ENCODE measurements around the gene MED25.
A peak's percentile ranks its signal among the peaks of the same experiment; 100 is the strongest.

Gene MED25

DNA sequence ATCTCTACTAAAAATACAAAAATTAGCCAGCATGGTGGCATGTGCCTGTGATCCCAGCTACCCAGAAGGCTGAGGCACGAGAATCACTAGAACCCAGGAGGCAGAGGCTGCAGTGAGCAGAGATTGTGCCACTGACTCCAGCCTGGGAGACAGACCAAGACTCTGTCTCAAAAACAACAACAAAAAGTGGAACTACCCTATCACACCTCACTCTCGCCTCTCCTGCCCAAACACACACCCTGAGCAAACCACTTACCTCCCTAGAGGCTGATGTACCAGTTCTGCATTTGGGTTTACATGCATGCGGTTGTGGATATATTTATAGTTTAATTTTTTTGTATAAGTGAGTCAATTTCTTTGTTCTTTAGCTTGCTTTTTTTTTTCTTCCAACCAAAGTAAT lies 25.2 kb downstream of the MED25 start:
- no peaks in the 10 kb centered on the region for H3K27me3 ChIP-seq (ENCODE audit: insufficient read depth, poor library complexity, severe bottlenecking)
- H3K4me3 ChIP-seq (replicated peaks; ENCODE audit: insufficient read depth, low read length): no peak overlapping the region
- peak in 1 of 2 experiments; percentile 48 for DNase-seq (ENCODE audit: low read depth in 1 of 2, low spot score in 1 of 2)
- 0 out of 2 replicates have a peak overlapping the region, but pooled peaks have one; percentile 15 for H3K27ac ChIP-seq (replicated peaks)
- TF ChIP-seq SPI1 (IDR thresholded peaks at IDR 0.05; ENCODE audit: borderline replicate concordance, low read depth): peak; percentile 20; the same call in 1 of the 2 replicates
- TF ChIP-seq POLR2AphosphoS5 (IDR thresholded peaks at IDR 0.05; ENCODE audit: low read depth): no peak

DNA sequence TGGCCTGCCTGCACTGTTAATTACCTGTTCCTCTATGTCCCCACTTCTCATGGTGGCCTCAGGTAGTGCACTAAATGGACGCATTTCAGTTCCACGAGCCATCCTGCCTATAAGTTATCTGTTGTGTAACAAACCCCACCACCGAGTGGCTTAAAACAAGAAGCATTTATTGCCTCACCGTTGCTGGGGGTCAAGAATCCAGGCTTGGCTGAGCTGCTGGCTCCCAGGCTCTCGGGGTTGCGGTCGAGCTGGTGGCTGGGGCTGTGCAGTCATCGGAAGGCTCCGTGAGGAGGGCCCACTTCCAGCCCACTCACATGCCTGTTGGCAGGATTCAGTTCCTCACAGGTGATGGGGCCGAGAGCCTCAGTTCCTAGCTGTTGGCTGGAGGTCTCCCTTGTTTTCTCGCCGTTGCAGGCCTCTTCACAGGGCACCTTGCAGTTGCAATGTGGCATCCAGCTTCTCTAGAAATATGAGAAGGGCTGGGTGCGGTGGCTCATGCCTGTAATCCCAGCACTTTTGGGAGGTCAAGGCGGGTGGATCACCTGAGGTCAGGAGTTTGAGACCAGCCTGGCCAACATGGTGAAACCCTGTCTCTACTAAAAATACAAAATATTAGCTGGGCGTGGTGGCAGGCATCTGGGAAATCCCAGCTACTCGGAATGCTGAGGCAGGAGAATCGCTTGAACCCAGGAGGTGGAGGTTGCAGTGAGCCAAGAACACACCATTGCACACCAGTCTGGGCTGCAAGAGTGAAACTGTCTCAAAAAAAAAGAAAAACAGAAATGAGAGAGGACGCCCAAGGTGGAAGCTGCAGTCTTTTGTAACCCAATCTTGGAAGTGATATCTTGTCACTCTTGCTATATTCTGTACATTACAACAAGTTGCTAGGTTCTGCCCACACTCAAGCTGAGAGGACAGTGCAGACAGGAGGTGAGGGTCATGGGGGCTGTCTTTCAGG lies 26.3 kb downstream of the MED25 start:
- Histone ChIP-seq H3K27me3 (ENCODE audit: insufficient read depth, poor library complexity, severe bottlenecking) (no peaks in the 10 kb centered on the region), H3K27ac (replicated peaks) (peak overlapping the region; percentile 47), H3K4me3 (replicated peaks; ENCODE audit: insufficient read depth, low read length) (no peak overlapping the region)
- DNase-seq (ENCODE audit: low read depth in 1 of 2, low spot score in 1 of 2): peak in 1 of 2 experiments; percentile 85
- TF ChIP-seq POLR2AphosphoS5 (IDR thresholded peaks at IDR 0.05; ENCODE audit: low read depth) (no peak), SPI1 (IDR thresholded peaks at IDR 0.05; ENCODE audit: borderline replicate concordance, low read depth) (no peak), GABPA (IDR thresholded peaks at IDR 0.05; ENCODE audit: low read depth) (no peak)
- TF ChIP-seq, protein P1, sequence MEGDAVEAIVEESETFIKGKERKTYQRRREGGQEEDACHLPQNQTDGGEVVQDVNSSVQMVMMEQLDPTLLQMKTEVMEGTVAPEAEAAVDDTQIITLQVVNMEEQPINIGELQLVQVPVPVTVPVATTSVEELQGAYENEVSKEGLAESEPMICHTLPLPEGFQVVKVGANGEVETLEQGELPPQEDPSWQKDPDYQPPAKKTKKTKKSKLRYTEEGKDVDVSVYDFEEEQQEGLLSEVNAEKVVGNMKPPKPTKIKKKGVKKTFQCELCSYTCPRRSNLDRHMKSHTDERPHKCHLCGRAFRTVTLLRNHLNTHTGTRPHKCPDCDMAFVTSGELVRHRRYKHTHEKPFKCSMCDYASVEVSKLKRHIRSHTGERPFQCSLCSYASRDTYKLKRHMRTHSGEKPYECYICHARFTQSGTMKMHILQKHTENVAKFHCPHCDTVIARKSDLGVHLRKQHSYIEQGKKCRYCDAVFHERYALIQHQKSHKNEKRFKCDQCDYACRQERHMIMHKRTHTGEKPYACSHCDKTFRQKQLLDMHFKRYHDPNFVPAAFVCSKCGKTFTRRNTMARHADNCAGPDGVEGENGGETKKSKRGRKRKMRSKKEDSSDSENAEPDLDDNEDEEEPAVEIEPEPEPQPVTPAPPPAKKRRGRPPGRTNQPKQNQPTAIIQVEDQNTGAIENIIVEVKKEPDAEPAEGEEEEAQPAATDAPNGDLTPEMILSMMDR (IDR thresholded peaks at IDR 0.05; ENCODE audit: insufficient read depth, low read length): no peak
- TF ChIP-seq, protein P2, sequence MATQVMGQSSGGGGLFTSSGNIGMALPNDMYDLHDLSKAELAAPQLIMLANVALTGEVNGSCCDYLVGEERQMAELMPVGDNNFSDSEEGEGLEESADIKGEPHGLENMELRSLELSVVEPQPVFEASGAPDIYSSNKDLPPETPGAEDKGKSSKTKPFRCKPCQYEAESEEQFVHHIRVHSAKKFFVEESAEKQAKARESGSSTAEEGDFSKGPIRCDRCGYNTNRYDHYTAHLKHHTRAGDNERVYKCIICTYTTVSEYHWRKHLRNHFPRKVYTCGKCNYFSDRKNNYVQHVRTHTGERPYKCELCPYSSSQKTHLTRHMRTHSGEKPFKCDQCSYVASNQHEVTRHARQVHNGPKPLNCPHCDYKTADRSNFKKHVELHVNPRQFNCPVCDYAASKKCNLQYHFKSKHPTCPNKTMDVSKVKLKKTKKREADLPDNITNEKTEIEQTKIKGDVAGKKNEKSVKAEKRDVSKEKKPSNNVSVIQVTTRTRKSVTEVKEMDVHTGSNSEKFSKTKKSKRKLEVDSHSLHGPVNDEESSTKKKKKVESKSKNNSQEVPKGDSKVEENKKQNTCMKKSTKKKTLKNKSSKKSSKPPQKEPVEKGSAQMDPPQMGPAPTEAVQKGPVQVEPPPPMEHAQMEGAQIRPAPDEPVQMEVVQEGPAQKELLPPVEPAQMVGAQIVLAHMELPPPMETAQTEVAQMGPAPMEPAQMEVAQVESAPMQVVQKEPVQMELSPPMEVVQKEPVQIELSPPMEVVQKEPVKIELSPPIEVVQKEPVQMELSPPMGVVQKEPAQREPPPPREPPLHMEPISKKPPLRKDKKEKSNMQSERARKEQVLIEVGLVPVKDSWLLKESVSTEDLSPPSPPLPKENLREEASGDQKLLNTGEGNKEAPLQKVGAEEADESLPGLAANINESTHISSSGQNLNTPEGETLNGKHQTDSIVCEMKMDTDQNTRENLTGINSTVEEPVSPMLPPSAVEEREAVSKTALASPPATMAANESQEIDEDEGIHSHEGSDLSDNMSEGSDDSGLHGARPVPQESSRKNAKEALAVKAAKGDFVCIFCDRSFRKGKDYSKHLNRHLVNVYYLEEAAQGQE (IDR thresholded peaks at IDR 0.05; ENCODE audit: insufficient replicate concordance, low read depth): no peak

DNA sequence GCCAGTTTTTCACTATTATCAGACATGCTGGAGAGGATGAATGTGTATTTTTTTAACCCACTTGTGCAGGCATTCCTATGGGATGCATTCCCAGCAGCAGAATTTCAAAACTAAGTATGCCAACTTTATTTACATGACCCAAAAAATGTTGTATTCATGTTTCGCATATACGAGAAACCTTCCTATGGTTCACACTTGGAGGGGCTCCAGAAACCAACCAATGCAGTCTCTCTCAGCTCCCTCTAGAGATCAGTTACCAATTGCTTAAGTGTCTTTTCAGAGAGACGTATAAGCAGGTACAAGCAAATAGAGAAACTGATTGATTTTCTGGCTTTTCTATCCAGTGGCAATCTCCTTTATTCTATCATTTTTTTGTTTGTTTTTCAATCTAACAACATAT lies 27.3 kb downstream of the MED25 start:
- Histone ChIP-seq H3K27me3 (ENCODE audit: insufficient read depth, poor library complexity, severe bottlenecking) (no peaks in the 10 kb centered on the region), H3K27ac (replicated peaks) (no peak overlapping the region), H3K4me3 (replicated peaks; ENCODE audit: insufficient read depth, low read length) (no peak overlapping the region)
- TF ChIP-seq SPI1 (IDR thresholded peaks at IDR 0.05; ENCODE audit: borderline replicate concordance, low read depth): no peak
- TF ChIP-seq, protein P2 (IDR thresholded peaks at IDR 0.05; ENCODE audit: insufficient replicate concordance, low read depth): no peak
- DNase-seq (ENCODE audit: low read depth in 1 of 2, low spot score in 1 of 2): no peak

DNA sequence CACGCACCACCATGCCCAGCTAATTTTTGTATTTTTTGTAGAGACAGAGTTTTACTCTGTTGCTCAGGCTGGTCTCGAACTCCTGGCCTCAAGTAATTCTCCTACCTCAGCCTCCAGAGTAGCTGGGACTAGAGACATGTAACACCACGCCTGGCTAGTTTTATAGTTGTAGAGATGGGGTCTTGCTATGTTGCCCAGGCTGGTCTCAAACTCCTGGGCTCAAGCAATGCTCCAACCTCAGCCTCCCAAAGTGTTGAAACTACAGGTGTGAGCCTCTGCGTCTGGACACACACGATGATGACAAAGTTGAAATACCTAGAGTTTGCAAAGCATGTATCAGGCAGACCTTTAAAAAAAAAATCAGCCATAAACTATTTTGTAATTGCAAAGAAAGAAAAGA lies 28.3 kb downstream of the MED25 start:
- DNase-seq (ENCODE audit: low read depth in 1 of 2, low spot score in 1 of 2): no peak
- H3K27ac ChIP-seq (replicated peaks): no peak overlapping the region
- H3K4me3 ChIP-seq (replicated peaks; ENCODE audit: insufficient read depth, low read length): no peak overlapping the region
- TF ChIP-seq, protein P2 (IDR thresholded peaks at IDR 0.05; ENCODE audit: insufficient replicate concordance, low read depth): no peak
- TF ChIP-seq, protein P1 (IDR thresholded peaks at IDR 0.05; ENCODE audit: insufficient read depth, low read length): no peak
- TF ChIP-seq POLR2AphosphoS5 (IDR thresholded peaks at IDR 0.05; ENCODE audit: low read depth) (no peak), SPI1 (IDR thresholded peaks at IDR 0.05; ENCODE audit: borderline replicate concordance, low read depth) (no peak), GABPA (IDR thresholded peaks at IDR 0.05; ENCODE audit: low read depth) (no peak)
- H3K27me3 ChIP-seq (ENCODE audit: insufficient read depth, poor library complexity, severe bottlenecking): no peaks in the 10 kb centered on the region
